Gastroesophageal sphincter (tissue), 3 donors: Measurements from ENCODE around the gene PRPF18.

Experiments
- CTCF ChIP-seq, 4 experiments: fragments of 200-600 bp in 2 of 4; fragments of 450-650 bp in 2 of 4; sonication (generic) in 1 of 4; IDR thresholded peaks; one replicate each; pipeline ENCODE4 v1.5.1; 2017 to 2019; ENCODE audit warnings: antibody characterized with exemption in 4 of 4, mild to moderate bottlenecking in 2 of 4, moderate library complexity in 2 of 4
- EP300 ChIP-seq: sonication (generic); formaldehyde crosslinking; IDR thresholded peaks from one replicate; pipeline ENCODE4 v1.6.1; 2017; ENCODE audit warnings: antibody characterized with exemption, mild to moderate bottlenecking
- POLR2A ChIP-seq, 2 donors: fragments of 450-650 bp; IDR thresholded peaks; one replicate each; pipeline ENCODE4 v1.6.1; 2017; ENCODE audit warnings: antibody characterized with exemption in 2 of 2, mild to moderate bottlenecking in 2 of 2, moderate library complexity in 1 of 2
- POLR2AphosphoS5 ChIP-seq: sonication (generic); formaldehyde crosslinking; IDR thresholded peaks from one replicate; pipeline ENCODE4 v1.6.1; 2017; ENCODE audit warnings: antibody characterized with exemption

- TF ChIP-seq CTCF (IDR thresholded peaks at IDR 0.05) (peak; percentile 90 to 99 (median 92)), POLR2AphosphoS5 (no peak), POLR2A (IDR thresholded peaks at IDR 0.05) (peak in 1 of 2 donors; percentile 20), EP300 (no peak)
Observed at GRCh38 chr10:13586676-13587355, at the start of gene PRPF18.
